GM12872 (cell line): ENCODE results near the gene PGAP1.

Experiments
- TF ChIP-seq, protein P1 (sequence below): IDR thresholded peaks from 3 replicates; pipeline ENCODE4 v1.5.1; 2011; ENCODE audit warnings: low read depth, mild to moderate bottlenecking, low read length, moderate library complexity; ENCODE audit not compliant: insufficient read depth

PGAP1 gene

DNA sequence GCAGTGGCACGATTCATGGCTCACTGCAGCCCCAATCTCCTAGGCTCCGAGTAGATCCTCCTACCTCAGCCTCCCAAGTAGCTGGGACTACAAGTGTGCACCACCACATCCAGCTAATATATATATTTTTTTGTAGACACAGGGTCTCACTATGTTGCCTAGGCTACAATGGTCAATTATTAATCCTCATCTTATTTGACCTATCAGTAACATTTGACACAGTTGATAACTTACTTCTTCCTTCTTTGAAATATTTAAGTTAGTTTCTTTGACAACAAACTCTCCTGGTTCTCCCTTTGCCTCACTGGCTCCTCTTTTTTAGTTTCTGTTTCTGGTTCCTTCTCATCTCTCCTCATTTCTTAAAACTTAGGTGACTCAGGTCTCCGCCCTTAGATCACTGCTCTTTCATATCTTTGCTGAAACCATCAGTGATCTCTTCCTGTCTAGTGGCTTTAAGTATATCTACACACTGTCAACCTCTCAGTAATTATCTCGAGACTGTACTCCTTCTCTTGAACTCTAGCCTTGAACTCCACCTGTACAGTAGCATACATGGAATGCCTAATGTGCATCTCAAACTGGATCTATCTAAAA lies 11.5 kb downstream of the PGAP1 start:
- TF ChIP-seq, protein P1, sequence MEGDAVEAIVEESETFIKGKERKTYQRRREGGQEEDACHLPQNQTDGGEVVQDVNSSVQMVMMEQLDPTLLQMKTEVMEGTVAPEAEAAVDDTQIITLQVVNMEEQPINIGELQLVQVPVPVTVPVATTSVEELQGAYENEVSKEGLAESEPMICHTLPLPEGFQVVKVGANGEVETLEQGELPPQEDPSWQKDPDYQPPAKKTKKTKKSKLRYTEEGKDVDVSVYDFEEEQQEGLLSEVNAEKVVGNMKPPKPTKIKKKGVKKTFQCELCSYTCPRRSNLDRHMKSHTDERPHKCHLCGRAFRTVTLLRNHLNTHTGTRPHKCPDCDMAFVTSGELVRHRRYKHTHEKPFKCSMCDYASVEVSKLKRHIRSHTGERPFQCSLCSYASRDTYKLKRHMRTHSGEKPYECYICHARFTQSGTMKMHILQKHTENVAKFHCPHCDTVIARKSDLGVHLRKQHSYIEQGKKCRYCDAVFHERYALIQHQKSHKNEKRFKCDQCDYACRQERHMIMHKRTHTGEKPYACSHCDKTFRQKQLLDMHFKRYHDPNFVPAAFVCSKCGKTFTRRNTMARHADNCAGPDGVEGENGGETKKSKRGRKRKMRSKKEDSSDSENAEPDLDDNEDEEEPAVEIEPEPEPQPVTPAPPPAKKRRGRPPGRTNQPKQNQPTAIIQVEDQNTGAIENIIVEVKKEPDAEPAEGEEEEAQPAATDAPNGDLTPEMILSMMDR: no peak

DNA sequence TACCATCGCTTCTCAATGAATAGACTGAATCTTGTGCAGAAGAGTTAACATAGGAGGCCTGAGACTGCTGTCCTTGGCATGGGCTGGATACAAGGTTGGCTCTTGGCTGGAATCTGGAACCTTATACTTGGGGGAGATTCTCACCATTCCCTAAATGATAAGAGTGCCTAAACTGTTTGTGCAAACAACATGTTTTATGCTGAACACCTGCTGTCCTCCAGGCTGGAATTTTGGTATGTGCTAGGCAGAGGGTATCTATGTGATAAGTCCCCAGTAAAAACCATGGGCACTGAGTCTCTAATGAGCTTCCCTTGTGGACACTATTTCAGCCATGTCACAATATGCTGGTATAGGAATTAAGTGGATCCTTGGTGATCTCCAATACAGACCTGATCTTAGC lies 12.8 kb downstream of the PGAP1 start:
- TF ChIP-seq, protein P1: no peak

DNA sequence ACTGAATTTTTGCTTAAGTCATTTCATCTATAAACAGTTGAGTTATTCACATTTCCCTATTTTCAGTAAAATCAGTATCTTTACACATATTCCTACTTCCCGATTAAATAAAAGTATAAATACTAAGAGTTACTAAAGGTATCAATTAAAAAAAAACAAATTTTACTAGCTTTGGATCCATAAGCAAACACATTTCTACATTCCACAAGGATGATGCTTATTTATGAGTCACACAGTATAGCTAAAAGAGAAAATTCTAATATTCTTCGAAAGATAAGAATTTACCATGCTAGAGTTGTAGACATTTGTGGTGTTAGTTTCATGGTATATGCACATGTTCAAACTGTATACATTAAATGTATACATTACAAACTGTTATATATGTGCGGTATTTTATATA lies 23.7 kb downstream of the PGAP1 start:
- TF ChIP-seq, protein P1: no peak

DNA sequence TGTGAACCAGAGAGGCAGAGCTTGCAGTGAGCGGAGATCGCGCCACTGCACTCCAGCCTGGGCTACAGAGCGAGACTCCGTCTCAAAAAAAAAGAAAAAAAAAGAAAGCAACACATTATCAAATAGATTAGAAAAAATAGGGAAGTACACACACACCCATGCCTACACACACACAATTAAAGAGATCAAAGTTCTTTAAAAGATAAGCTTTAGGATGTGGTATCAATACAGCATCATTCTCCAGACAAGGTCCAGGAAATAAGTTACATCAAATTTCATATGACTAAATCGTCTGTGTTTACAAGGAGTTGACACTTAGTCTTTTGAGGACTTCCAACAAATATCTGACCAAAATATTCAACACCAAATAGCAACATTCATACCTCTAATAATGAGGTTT lies 25.7 kb downstream of the PGAP1 start:
- TF ChIP-seq, protein P1: no peak

DNA sequence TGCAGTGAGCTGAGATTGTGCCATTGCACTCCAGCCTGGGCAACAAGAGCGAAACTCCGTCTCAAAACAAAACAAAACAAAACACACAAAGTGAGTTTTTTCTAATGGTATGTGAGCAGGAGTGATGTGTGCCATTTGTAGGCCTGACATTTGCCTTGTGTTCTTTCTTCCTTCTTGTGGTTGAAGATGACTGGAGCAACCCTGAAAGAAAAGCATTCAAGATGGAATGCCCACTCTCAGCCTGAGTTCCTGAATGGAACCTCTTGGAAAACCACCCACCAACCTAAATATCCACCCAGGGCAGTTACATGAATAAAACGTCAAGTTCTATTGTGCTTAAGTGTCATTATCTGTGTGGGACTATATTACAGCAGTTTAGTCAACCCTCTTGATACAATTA lies 26.5 kb downstream of the PGAP1 start:
- TF ChIP-seq, protein P1: no peak

DNA sequence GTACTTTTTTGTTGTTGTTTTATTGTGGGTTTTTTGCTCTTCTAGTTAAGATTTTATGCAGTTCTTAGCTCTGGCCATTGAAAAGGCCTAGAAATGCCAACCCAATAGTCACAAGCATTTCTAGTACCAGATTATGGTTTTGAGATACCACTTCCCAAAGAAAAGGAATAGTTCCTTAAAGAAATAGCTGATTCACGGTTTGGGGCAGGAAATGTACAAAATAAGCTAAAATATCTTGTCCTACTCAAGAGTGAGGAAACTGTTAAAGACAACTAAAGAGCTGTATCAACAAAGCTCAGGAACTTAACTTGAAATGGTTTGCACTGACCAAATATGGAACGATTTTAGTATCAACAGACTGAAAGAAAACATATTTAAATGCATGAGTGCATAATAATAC lies 35.4 kb downstream of the PGAP1 start:
- TF ChIP-seq, protein P1: no peak

DNA sequence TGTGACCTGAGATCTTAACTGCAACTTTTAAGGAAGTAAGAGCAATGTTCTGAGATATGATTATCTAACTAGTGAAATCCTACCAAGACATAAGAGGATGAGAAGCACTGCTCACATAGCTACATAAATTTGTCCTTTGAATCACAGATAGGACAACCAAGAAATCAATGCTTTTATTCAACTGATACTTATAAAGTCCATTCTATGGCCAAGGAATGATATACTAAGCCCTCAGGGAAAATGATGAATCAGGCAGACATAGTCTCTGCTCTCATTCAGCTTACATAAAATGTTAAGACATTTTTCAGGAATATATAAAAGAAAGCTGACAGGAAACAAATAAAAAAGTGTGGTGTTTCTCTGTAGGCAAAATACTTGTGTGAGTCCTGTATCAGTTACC lies 39.1 kb downstream of the PGAP1 start:
- TF ChIP-seq, protein P1: no peak
